DMS 273 (cell line): Measurements from ENCODE around the gene ALDH1A1.

Experiments used
- DNase-seq: peaks from one replicate; lab custom pipeline; 2025; ENCODE audit not compliant: unreplicated experiment; lab: John Stamatoyannopoulos, UW

ALDH1A1 gene

GRCh38 chr9:72858089-72858912, 94.6 kb downstream of the ALDH1A1 start:
- no peak for DNase-seq

DNA sequence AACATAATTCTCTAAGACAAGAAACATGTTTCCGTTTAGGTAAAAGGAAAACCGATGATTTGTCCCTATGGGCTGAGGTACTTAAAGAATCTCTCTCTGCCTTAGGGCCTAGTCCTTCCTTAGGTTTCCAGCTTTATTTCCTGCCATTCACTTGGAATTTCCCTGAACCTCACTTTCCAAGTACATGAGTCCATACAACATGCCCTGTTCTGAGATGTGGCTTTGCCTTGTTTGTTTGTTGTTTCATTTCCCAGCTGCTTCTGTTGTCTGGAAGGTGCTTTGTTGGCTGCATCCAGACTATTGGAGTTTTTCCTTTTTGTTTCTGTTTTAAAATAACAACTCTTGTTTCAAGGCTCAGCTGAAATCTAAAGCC, 95.2 kb downstream of the ALDH1A1 start:
- no peak for DNase-seq

DNA sequence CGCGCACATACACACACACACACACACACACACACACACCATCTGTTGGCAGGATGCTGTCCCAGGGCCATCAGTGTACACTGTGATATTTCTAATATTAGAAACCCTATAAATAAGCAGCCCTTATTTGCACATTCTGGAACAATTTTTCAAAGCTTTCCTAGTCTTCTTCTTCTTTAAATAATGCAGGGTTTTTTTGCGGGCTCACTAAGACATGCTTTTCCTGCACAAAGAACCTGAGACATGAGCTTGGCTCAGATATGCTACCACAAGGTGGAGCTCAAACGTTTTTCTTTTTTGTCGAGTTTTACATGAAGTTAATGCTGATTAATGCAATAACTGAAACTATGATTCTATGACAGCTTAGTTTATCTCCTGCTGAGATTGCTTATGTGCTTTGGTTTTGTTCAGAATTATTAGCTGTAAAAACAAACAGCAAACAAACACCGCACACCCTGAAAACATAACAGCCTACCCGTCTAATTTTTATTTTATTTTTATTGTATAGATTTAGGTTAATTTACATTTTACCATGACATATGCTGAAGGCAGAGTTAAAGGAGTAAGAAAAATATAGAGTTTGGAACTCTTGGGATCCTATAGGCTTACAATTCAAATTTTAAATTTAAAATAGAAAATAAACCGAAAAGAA, 95.8 kb downstream of the ALDH1A1 start:
- peak; percentile 72 for DNase-seq

DNA sequence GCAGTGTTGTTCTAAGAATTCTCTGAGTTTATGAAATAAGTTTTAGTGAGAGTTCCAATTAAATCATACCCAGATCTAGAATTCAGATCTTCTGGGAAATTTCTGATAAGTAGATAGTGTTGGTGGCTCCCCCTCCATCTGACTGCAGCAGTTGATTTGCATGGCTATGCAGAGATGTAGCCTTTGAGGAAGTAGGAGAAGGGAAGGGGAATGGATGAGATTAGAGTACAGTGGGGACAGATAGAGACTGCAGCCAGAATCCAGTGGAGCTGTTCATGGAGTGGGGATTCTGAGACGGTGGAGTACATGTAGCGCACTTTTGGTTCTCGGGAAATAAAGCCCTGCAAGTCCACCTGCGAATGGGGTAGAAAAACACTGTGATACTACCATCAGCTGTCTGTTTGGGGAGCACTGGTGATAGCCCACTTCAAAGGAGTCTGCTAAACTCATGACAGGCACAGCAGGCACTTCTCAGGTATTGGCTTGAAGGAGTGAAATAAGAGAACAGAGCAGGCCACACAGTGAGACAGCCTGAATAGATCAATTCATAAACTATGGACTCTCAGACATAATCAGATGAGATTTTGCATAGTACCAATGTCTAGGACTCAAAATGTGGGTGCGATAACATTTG, 96.8 kb downstream of the ALDH1A1 start:
- no peak for DNase-seq

- DNase-seq, result no peak
These were observed 97.5 kb downstream of the ALDH1A1 start for GRCh38 chr9:72855321-72855720.
